RWPE2 (cell line): Measurements from ENCODE around the gene TSPAN2.
A peak's percentile ranks its signal among the peaks of the same experiment; 100 is the strongest.

Experiments used
- ATAC-seq: fragments of 200-7000 bp; cut with Tn5 transposase; 3 replicates; pipeline ENCODE4 v1.9.1; 2021; ENCODE audit warnings: low read depth
- DNase-seq: peaks from one replicate; pipeline ENCODE4 v3.0.0-alpha.2; 2020; ENCODE audit warnings: low spot score
- H3K27ac ChIP-seq: fragments of 450-650 bp; 2 replicates; pipeline ENCODE4 v1.5.1; 2017; ENCODE audit warnings: mild to moderate bottlenecking; ENCODE audit not compliant: poor library complexity, severe bottlenecking
- H3K27me3 ChIP-seq: fragments of 250-450 bp; sonication (Bioruptor Pico); 2 replicates; pipeline ENCODE4 v1.5.1; 2021; ENCODE audit warnings: mild to moderate bottlenecking, moderate library complexity; ENCODE audit not compliant: insufficient read depth, poor library complexity, severe bottlenecking
- H3K36me3 ChIP-seq: fragments of 250-450 bp; sonication (Bioruptor Pico); 2 replicates; pipeline ENCODE4 v1.5.1; 2020; ENCODE audit warnings: low read depth, mild to moderate bottlenecking, moderate library complexity
- H3K4me1 ChIP-seq: fragments of 250-450 bp; sonication (Bioruptor Pico); 2 replicates; pipeline ENCODE4 v1.5.1; 2021; ENCODE audit warnings: mild to moderate bottlenecking, moderate library complexity; ENCODE audit not compliant: insufficient read depth, poor library complexity, severe bottlenecking
- H3K4me3 ChIP-seq: fragments of 250-450 bp; sonication (Bioruptor Pico); 2 replicates; pipeline ENCODE4 v1.5.1; 2021; ENCODE audit warnings: mild to moderate bottlenecking, moderate library complexity; ENCODE audit not compliant: severe bottlenecking
- H3K9me3 ChIP-seq: fragments of 250-450 bp; sonication (Bioruptor Pico); 2 replicates; pipeline ENCODE4 v1.5.1; 2021; ENCODE audit warnings: mild to moderate bottlenecking, moderate library complexity; ENCODE audit not compliant: severe bottlenecking
- TF ChIP-seq, protein P1 (sequence below): fragments of 450-650 bp; IDR thresholded peaks from one replicate; pipeline ENCODE4 v1.5.1; 2017; ENCODE audit warnings: mild to moderate bottlenecking, moderate library complexity; ENCODE audit not compliant: poor library complexity, severe bottlenecking

TSPAN2 gene

DNA sequence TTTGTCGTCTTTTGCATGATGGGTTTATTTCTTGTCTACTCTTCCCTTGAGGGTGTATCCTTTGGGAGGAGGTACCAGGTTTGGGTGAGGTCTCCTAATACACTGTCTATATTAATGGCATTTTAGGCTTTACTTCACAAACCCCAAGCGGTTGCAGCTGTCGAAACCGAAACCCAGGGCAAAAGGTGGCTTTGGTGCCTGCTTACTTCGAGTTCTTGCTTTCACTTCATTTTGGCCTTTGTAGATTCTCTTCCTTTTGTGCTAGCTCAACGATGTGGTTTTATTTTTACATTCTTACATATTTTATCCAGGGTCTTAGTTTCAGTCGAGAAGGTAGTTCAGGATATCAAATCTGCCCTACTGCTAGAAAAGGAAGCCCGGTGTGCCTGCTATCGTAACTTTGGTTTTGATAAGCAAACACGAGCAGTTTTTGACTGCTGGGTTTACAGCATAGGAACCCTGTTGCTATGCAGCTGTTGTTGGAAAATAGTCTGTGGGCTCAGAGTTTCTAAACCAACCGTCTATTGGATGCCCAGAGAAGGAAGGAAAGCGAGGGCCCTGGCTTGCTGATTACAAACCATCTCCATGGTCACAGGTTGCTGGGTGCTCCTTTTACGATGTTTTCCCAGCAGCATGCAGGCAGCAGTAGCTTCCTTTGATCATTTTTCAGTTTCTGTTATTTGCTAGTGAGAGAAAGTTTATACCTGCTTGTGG is 9.8 kb upstream of the TSPAN2 start:
- H3K36me3 ChIP-seq, result no peaks in the 10 kb centered on the region
- TF ChIP-seq, protein P1, sequence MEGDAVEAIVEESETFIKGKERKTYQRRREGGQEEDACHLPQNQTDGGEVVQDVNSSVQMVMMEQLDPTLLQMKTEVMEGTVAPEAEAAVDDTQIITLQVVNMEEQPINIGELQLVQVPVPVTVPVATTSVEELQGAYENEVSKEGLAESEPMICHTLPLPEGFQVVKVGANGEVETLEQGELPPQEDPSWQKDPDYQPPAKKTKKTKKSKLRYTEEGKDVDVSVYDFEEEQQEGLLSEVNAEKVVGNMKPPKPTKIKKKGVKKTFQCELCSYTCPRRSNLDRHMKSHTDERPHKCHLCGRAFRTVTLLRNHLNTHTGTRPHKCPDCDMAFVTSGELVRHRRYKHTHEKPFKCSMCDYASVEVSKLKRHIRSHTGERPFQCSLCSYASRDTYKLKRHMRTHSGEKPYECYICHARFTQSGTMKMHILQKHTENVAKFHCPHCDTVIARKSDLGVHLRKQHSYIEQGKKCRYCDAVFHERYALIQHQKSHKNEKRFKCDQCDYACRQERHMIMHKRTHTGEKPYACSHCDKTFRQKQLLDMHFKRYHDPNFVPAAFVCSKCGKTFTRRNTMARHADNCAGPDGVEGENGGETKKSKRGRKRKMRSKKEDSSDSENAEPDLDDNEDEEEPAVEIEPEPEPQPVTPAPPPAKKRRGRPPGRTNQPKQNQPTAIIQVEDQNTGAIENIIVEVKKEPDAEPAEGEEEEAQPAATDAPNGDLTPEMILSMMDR, result no peak
- no peaks in the 10 kb centered on the region for H3K9me3 ChIP-seq
- no peaks in the 10 kb centered on the region for H3K27me3 ChIP-seq
- ATAC-seq, result peak; percentile 69
- peak overlapping the region; percentile 29 for H3K4me3 ChIP-seq
- peak overlapping the region; percentile 10 for H3K27ac ChIP-seq
- no peak for DNase-seq
- no peaks in the 10 kb centered on the region for H3K4me1 ChIP-seq

DNA sequence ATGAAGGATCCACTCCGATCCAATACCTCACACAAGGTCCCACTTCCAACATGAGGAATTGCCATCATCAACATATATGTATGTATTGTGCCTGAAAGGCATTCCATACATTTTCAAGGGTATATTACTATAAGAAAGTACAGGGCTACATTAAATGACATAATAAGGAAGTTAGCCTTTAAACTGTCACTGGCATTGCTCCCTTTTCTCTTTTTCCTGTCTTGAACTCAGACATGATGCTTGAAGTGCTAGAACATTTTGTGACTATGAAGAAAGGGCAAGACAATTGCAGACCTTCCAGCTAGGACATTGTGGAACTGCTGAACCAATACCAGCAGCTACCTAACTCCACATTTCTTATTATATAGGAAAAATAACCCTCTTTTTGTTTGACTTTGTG is 2.9 kb upstream of the TSPAN2 start:
- no peak overlapping the region for H3K27ac ChIP-seq
- ATAC-seq (no peak), DNase-seq (no peak)
- no peaks in the 10 kb centered on the region for H3K36me3 ChIP-seq
- H3K27me3 ChIP-seq, result no peaks in the 10 kb centered on the region
- TF ChIP-seq, protein P1, result no peak
- no peak overlapping the region for H3K4me3 ChIP-seq
- H3K9me3 ChIP-seq, result no peaks in the 10 kb centered on the region
- H3K4me1 ChIP-seq, result no peaks in the 10 kb centered on the region

DNA sequence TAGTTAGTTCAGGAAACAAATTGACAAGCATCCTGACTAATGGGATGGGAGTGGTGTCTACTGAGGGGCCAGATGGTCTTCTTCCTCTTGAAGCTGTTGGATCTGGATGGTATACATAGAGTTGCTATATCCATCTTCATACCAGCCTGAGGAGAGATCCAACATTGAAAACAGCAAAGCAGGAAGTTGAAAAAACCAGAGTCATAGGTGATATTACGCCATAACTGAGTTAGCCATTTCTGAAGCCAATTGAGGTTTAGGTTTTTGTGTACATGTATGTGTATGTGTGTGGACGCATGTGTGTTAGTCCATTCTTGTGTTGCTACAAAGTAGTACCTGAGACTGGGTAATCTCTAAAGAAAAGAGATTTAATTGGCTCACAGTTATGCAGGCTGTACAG is 2.3 kb upstream of the TSPAN2 start:
- Histone ChIP-seq H3K36me3 (no peaks in the 10 kb centered on the region), H3K4me3 (no peak overlapping the region), H3K27ac (no peak overlapping the region), H3K27me3 (no peaks in the 10 kb centered on the region), H3K9me3 (no peaks in the 10 kb centered on the region), H3K4me1 (no peaks in the 10 kb centered on the region)
- ATAC-seq, result no peak
- TF ChIP-seq, protein P1, result no peak
- no peak for DNase-seq

DNA sequence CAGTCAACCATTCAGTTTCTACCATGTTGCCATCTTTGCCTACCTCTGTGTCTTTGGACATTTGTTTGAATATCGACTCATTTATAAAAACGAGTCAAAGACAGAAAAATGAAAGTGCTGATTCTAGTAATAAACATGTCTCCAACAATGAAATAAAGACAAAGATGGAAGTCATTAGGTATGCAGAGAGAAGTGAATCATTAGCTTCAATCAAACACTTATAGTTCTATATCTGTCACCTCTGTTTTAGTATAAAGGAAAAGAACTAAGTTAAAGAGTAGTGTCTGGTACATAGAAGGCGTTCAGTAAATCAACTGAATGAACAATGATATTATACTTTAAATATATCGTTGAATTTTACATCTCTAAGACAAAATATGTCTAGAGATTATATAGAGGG is 1.7 kb upstream of the TSPAN2 start:
- no peak for DNase-seq
- no peak overlapping the region for H3K4me3 ChIP-seq
- no peaks in the 10 kb centered on the region for H3K36me3 ChIP-seq
- no peaks in the 10 kb centered on the region for H3K4me1 ChIP-seq
- TF ChIP-seq, protein P1, result no peak
- no peaks in the 10 kb centered on the region for H3K9me3 ChIP-seq
- H3K27ac ChIP-seq, result no peak overlapping the region
- ATAC-seq, result no peak
- H3K27me3 ChIP-seq, result no peaks in the 10 kb centered on the region

DNA sequence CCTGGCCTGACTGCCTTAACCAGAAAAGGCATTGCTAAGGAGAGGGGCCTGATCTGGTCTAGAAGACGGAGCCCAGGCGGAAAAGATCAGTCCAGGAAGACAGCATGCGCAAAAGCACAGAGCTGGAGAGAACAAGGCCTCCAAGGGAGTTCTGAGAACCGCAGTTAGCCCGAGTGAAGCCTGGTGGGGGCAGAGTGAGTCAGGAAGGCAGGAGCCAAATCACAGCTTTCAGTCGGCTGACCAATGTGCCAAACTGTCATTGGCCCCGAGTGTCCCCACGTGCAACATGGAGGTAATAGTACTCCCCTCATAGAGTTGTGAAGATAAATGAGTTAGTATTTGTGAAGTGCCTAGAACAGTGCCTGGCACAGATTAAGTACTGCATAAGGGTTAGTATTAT is 1.2 kb upstream of the TSPAN2 start:
- Histone ChIP-seq H3K27ac (no peak overlapping the region), H3K9me3 (no peaks in the 10 kb centered on the region), H3K27me3 (no peaks in the 10 kb centered on the region), H3K36me3 (no peaks in the 10 kb centered on the region), H3K4me3 (no peak overlapping the region), H3K4me1 (no peaks in the 10 kb centered on the region)
- DNase-seq (no peak), ATAC-seq (no peak)
- TF ChIP-seq, protein P1, result no peak
